Peyer's patch (tissue), 4 donors: ENCODE data around the gene HOXC4.

Experiments used
- POLR2A ChIP-seq, 2 donors: fragments of 450-650 bp; IDR thresholded peaks; one replicate each; pipeline ENCODE4 v1.5.1; 2017; ENCODE audit warnings: antibody characterized with exemption in 2 of 2, mild to moderate bottlenecking in 2 of 2, moderate library complexity in 2 of 2
- TF ChIP-seq, protein P1 (sequence below), 6 experiments: fragments of 450-650 bp in 4 of 6; fragments of 200-600 bp in 2 of 6; sonication (generic) in 1 of 6; IDR thresholded peaks; one replicate each; pipeline ENCODE4 v1.5.1; 2017 to 2019; ENCODE audit warnings: antibody characterized with exemption in 6 of 6, mild to moderate bottlenecking in 3 of 6, moderate library complexity in 1 of 6

GRCh38 chr12:54010053-54010971 lies 43.3 kb upstream of the HOXC4 start:
- no peak for TF ChIP-seq POLR2A (IDR thresholded peaks at IDR 0.05)
- TF ChIP-seq, protein P1, sequence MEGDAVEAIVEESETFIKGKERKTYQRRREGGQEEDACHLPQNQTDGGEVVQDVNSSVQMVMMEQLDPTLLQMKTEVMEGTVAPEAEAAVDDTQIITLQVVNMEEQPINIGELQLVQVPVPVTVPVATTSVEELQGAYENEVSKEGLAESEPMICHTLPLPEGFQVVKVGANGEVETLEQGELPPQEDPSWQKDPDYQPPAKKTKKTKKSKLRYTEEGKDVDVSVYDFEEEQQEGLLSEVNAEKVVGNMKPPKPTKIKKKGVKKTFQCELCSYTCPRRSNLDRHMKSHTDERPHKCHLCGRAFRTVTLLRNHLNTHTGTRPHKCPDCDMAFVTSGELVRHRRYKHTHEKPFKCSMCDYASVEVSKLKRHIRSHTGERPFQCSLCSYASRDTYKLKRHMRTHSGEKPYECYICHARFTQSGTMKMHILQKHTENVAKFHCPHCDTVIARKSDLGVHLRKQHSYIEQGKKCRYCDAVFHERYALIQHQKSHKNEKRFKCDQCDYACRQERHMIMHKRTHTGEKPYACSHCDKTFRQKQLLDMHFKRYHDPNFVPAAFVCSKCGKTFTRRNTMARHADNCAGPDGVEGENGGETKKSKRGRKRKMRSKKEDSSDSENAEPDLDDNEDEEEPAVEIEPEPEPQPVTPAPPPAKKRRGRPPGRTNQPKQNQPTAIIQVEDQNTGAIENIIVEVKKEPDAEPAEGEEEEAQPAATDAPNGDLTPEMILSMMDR (IDR thresholded peaks at IDR 0.05), result no peak
